ENCODE measurements around the gene WBP1L.
"Not testable (repeated sequence)": the region's sequence is repeated elsewhere in the genome, so short reads cannot be mapped to it uniquely, and the experiment has no call there.

WBP1L gene

GRCh38 chr10:102726274-102726673 is 17.5 kb upstream of the WBP1L start:
- DNase-seq: no peak

- no peak for DNase-seq
Measured at GRCh38 chr10:102727037-102727818, 16.5 kb upstream of the WBP1L start.

GRCh38 chr10:102729029-102730026 is 14.4 kb upstream of the WBP1L start:
- no peak for DNase-seq

DNA sequence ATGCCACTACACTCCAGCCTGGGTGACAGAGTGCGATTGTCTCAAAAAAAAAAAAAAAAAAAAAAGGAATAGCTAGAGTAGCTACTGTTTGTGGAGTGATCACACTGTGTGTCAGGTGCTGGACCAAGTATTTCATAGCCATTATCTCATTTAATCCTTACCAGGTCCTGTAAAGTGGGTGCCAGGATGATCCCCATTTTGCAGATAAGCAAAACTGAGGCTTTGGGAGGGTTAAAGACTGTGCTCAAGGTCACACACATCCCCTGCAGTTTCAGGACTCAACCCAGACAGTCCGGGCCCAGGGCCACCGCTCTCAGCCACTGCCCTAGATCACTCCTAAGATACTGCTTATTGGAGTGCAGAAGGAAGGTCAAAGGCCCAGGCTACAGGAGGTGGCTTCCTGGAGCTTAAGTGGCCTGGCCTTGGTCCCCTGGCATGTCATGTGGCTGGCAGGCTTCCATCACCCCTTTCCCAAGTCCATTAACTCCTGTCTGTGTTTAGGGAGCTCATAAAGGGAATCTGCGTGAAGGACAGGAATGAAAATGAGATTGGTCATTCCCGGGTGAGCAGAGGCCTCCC is 12.4 kb upstream of the WBP1L start:
- DNase-seq: no peak

- no peak for DNase-seq
Measured at GRCh38 chr10:102732661-102733060, 11.1 kb upstream of the WBP1L start.

DNA sequence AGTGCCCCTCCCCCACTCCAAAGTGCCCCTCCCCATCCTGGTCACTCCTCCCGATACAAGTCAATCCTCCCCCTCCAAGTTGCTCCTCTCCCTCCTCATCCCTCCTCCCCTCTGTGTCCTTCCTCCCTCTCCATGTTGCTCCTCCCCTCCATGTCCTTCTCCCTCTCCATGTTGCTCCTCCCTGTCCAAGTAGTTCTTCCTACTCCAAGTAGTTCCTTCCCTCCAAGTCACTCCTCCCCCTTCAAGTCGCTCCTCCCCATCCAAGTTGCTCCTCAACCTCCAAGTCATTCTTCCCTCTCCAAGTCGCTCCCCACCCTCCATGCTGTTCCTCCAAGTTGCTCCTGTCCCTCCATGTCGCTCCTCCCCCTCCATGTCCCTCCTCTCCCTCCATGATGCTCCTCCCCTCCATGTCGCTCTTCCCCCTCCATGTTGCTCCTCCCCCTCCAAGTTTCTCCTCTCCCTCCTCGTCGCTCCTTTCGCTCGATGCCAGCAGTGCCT is 8.6 kb upstream of the WBP1L start:
- no peak for DNase-seq

DNA sequence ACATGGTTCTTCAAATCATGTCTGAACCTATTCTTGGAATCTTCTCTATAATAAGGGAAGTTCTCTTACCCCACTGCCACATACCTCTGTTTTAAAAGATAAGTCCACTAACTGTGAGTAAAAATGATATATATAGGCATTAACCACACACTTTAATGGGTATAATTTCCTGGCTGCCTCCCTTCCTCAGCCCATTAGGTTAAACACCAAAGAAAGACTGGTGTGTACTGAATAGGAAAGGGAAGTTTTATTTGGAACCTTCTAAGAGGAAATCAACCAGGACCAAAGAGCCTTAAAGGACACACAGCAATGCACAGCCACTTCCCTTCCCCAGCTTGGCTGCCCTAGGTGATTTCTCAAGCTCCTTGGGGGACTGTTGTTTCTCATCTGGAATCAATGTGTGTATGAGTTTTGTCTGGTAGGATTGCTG is 5.0 kb upstream of the WBP1L start:
- no peak for DNase-seq

GRCh38 chr10:102740229-102740628 is 3.5 kb upstream of the WBP1L start:
- no peak for DNase-seq

- DNase-seq: no peak
Measured at GRCh38 chr10:102741726-102742237, 2.0 kb upstream of the WBP1L start.

GRCh38 chr10:102742313-102742712 is 1.4 kb upstream of the WBP1L start:
- not testable (repeated sequence) for DNase-seq

DNA sequence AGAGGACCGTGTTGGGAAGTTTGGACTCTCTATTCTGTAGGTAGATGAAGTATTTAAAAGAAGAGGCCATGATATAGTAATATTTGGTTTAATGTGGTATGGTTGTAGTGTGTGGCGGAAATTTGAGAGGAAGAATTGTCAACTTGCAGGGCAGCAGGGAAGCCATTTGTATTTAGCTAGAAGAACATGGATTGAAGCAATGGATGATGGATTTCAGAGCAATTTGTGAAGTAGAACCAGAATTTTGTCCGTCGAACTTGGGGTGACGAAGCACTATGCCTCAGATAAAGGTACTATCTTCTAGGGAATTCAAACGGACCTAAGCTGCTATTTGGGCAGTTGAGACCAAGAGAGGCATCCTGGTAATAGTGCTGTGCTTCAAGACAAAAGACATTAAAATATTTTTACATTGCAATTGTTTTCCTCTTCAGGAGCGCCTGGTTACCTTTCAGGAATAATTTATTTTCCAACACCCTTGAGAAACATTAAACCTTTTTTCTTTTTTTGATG is 615 bp upstream of the WBP1L start:
- no peak for DNase-seq

DNA sequence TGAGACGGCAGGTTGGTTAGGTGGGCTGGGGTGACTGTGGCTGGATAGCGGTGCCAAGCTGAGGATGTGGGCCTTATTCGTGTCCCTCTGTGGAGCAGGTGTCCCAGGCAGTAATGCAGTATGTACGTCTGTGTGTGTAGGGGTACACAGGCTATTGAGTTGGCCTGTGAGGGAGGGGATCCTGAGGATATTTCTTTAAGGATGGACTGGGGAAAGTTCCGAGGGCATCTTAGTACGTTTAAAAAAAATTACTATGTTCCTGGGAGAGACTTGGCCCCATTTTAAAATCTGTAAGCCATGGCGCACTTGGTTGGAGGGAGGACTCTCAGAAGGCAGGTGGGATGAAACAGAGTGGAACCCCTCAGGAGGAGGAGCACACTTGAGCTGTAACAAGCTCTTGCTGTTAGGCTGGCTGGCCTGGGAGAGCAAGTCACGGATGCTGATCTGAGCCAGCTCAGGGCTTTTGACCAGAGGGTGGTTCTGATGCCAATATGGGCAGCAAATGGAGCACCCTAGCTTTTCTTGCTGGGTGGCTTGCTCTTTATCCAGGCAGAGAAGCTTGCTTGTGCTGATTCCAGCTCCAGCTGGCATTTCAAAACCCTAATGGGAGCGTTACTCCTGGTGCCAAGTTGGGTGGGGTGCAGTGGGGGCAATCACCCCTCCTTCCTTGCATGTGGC is 765 bp downstream of the WBP1L start:
- DNase-seq: no peak

GRCh38 chr10:102745157-102745556 is 1.4 kb downstream of the WBP1L start:
- no peak for DNase-seq

DNA sequence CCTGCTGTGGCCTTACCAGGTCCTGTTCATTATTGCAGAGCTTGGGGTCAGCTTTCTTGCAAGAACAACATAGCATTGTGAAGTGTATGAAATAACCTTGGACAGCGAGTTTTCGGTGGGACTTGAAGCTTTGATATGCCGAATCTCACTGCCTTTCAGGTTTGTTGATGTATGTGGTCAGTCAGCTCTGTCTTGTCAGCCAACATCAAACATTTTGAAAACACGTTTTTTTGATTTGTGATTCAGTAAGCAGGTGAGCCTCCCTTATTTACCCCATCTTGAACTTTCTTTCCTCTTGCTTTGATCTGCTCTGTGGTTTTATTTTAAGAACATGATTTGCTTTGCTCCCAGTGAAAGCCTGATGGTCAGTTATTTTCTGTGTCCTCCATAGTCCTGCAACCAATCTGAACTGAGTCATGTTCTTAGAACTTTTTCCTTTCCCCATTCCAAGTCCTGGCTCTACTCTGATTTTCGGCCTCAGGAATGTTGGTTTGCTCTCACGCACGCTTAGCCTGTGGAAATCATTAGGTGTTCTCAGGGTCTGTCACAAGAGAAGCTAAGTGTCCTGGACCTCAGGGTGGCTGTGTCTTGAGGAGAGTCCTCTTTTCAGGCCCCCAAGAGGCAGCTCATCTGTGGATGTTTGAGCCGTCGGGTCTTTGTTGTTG is 8.7 kb downstream of the WBP1L start:
- DNase-seq: no peak

GRCh38 chr10:102752934-102753664 is 9.4 kb downstream of the WBP1L start:
- no peak for DNase-seq

- no peak for DNase-seq
Measured at GRCh38 chr10:102753718-102754117, 10.0 kb downstream of the WBP1L start.

- DNase-seq: no peak
Measured at GRCh38 chr10:102757323-102757722, 13.6 kb downstream of the WBP1L start.

GRCh38 chr10:102758240-102758932 is 14.6 kb downstream of the WBP1L start:
- DNase-seq: no peak

DNA sequence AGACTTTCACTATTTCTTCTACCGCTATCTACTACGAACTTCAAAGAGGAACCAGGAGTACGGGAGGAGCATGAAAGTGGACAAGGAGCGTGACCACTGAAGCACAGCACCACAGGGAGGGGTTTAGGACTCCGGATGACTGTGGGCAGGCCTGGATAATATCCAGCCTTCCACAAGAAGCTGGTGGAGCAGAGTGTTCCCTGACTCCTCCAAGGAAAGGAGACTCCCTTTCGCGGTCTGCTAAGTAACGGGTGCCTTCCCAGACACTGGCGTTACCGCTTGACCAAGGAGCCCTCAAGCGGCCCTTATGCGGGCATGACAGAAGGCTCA is 15.2 kb downstream of the WBP1L start:
- DNase-seq: not testable (repeated sequence)

GRCh38 chr10:102759497-102760210 is 15.9 kb downstream of the WBP1L start:
- no peak for DNase-seq
